Measurements from ENCODE around the gene SMARCD3. TPM values are rescaled to one million over a fixed set of nuclear protein-coding genes. Genes with fewer than 3 reads are reported as not detected.
A peak's percentile ranks its signal among the peaks of the same experiment; 100 is the strongest.

SMARCD3 gene
- total and polyA plus RNA-seq, 2 of the 8 experiments (the other 6 are each of a cell fraction or from before 2014, with no cell fraction given): 3.0 to 5.6 TPM

DNA sequence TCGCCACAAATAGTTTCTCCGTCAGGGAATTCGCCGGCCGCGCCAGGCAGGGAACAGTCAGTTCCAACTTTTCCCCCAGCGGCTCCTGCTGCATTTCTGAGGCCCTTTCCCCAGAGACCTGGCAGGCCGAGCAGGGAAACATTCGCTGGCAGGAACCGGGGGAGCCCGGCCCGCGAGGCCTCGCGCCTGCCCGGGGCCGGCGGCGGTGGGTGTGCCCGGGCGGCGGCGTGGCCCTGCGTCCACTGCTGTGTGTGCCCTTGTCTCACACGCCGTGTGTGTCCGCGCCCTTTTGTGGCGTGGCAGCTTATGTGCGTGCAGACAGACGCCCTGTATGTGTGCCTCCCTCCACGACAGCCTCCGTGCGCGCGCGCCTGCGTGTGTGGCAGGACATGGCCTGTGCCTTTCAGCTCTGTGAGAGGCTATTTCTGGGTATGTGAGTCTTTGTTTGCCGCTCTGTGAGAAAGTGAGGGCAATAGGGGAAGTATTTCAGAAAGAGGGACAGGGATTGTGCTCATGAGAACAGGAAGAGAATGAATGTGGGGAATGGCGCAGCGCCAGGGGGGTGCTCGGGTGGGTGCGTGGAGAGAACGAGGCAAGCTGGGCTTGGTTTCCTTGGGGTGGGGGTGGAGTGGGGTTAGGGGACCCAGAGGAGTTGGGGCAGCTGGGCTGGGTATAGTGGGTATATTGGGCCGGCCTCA, 689 bp upstream of the SMARCD3 start:
- no peak overlapping the region for H2AFZ ChIP-seq (ENCODE audit: low read length)
- no peak overlapping the region for H3K56ac ChIP-seq (replicated peaks; ENCODE audit: insufficient read length, low read depth, low read length)
- H3K36me3 ChIP-seq (ENCODE audit: control insufficient read depth in 2 of 4, insufficient read depth in 4 of 4, low read length in 3 of 4): no peaks in the 10 kb centered on the region
- peak overlapping the region; percentile 67 to 96 for H3K4me2 ChIP-seq (ENCODE audit: insufficient read depth in 1 of 2, low read depth in 2 of 2, low read length in 2 of 2)
- CTCF ChIA-PET (ENCODE audit: partially characterized antibody): no interaction called here
- H2AK5ac ChIP-seq (ENCODE audit: low read depth, low read length): no peak overlapping the region
- H3K4ac ChIP-seq (replicated peaks; ENCODE audit: insufficient read length, low read depth, low read length): no peak overlapping the region
- POLR2A ChIA-PET (ENCODE audit: partially characterized antibody): interaction anchor here (0.7 to 1.2 kb wide), 2 partner anchors 9 to 15 kb away, joined by 3 read pairs; no protein-coding TSS in a partner anchor
- H2BK15ac ChIP-seq (ENCODE audit: low read length): no peak overlapping the region; the same call in 1 of the 2 replicates
- FAIRE-seq (no peak), DNase-seq (ENCODE audit: low read depth in 1 of 2, low spot score in 2 of 2) (peak in 1 of 2 experiments; percentile 58)
- no peak overlapping the region for H4K5ac ChIP-seq (ENCODE audit: insufficient read length, low read depth, low read length)
- H3K9ac ChIP-seq (replicated peaks in 1 of 4; ENCODE audit: extremely low read depth in 1 of 4, low read depth in 3 of 4, low read length in 3 of 4): no peak overlapping the region
- H3K18ac ChIP-seq (ENCODE audit: extremely low read depth, low read length): peak overlapping the region; percentile 60
- H3K79me2 ChIP-seq (ENCODE audit: control insufficient read depth in 1 of 2, insufficient read depth in 2 of 2, low read length in 2 of 2): no peaks in the 10 kb centered on the region
- no peak overlapping the region for H2BK120ac ChIP-seq (replicated peaks; ENCODE audit: low read depth, low read length)
- H3K4me3 ChIP-seq (ENCODE audit: extremely low read depth in 1 of 4, insufficient read depth in 2 of 4, low read depth in 3 of 4, low read length in 4 of 4): peak overlapping the region; percentile 21 to 64 (median 40)
- no peak overlapping the region for H3K27ac ChIP-seq (ENCODE audit: low read depth, low read length)
- peaks cover 1 to 9% of the 10 kb centered on the region in 2 experiments for H4K20me1 ChIP-seq (replicated peaks in 1 of 2; ENCODE audit: control insufficient read depth in 1 of 2, insufficient read depth in 2 of 2, low read length in 2 of 2)
- H2BK12ac ChIP-seq (ENCODE audit: low read depth, low read length): peak overlapping the region; percentile 75; the same call in 1 of the 2 replicates
- no peak overlapping the region for H3K23ac ChIP-seq (ENCODE audit: insufficient read length)
- no peak overlapping the region for H2BK20ac ChIP-seq (ENCODE audit: low read length)
- H3K27me3 ChIP-seq (replicated peaks in 1 of 4; ENCODE audit: control insufficient read depth in 3 of 4, extremely low read depth in 1 of 4, insufficient read depth in 3 of 4, low read length in 3 of 4): peaks cover 20 to 72% (median 64%) of the 10 kb centered on the region in 4 experiments
- H4K91ac ChIP-seq (replicated peaks; ENCODE audit: insufficient read length, low read length): peak overlapping the region; percentile 91
- H4K8ac ChIP-seq (ENCODE audit: extremely low read depth, insufficient read depth, low read length): peak overlapping the region; percentile 47; the same call in 1 of the 2 replicates
- no peak overlapping the region for H3K14ac ChIP-seq (ENCODE audit: insufficient read length)
- no peaks in the 10 kb centered on the region for H3K9me3 ChIP-seq (ENCODE audit: insufficient read depth in 2 of 2, low read depth in 1 of 2, low read length in 1 of 2)
- no peaks in the 10 kb centered on the region for H3K79me1 ChIP-seq (ENCODE audit: low read depth, low read length)
- H3K4me1 ChIP-seq (replicated peaks in 1 of 4; ENCODE audit: control insufficient read depth in 3 of 4, insufficient read depth in 4 of 4, low read length in 3 of 4): peaks cover 0 to 63% (median 43%) of the 10 kb centered on the region in 4 experiments; a peak in 6 of 7 replicates
- H3K23me2 ChIP-seq (ENCODE audit: low read depth, low read length): peaks cover 34% of the 10 kb centered on the region
- H2BK5ac ChIP-seq (ENCODE audit: low read depth, low read length): no peak overlapping the region
- WGBS, 2 experiments (ENCODE audit: extremely low coverage in 1 of 2, insufficient coverage in 1 of 2, insufficient read length in 1 of 2, insufficient replicate concordance in 2 of 2, low coverage in 1 of 2, low lambda C conversion rate in 2 of 2, missing lambda C conversion rate in 1 of 2): 8% methylated on average over 44 of the region's 45 CpGs; no CpG with 5 or more reads in 1 of the 2 experiments
- TF ChIP-seq EZH2 (IDR thresholded peaks at IDR 0.05; ENCODE audit: low read depth, low read length, severe bottlenecking) (peak; percentile 47), POU5F1 (IDR thresholded peaks at IDR 0.05; ENCODE audit: low read depth, low read length) (no peak), ZNF274 (IDR thresholded peaks at IDR 0.05; ENCODE audit: borderline replicate concordance, extremely low read depth, low read length) (no peak), CTBP2 (IDR thresholded peaks at IDR 0.05; ENCODE audit: borderline replicate concordance, insufficient read depth, insufficient read length, low read length) (peak; percentile 81), GABPA (IDR thresholded peaks at IDR 0.05; ENCODE audit: borderline replicate concordance, insufficient read depth, low read length) (0 out of 2 replicates have a peak, but pooled peaks have one; percentile 27), KDM1A (IDR thresholded peaks at IDR 0.05; ENCODE audit: borderline replicate concordance, low read length) (no peak), BRCA1 (IDR thresholded peaks at IDR 0.05; ENCODE audit: low read depth, low read length) (no peak), SUZ12 (IDR thresholded peaks at IDR 0.05; ENCODE audit: low read length) (peak; percentile 62; the same call in 1 of the 2 replicates), CREB1 (IDR thresholded peaks at IDR 0.05) (no peak), TBP (IDR thresholded peaks at IDR 0.05; ENCODE audit: low read depth, low read length) (no peak), SP4 (IDR thresholded peaks at IDR 0.05; ENCODE audit: low read length) (no peak)
- TF ChIP-seq, protein P1, sequence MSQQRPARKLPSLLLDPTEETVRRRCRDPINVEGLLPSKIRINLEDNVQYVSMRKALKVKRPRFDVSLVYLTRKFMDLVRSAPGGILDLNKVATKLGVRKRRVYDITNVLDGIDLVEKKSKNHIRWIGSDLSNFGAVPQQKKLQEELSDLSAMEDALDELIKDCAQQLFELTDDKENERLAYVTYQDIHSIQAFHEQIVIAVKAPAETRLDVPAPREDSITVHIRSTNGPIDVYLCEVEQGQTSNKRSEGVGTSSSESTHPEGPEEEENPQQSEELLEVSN (IDR thresholded peaks at IDR 0.05): no peak

All from H1 (cell line).